DMS53 treated with DMSO at 0.1 percent for 48 hours (cell line): ENCODE measurements around the gene ATP9B.

ENCODE experiments used
- DNase-seq: peaks from one replicate; lab custom pipeline; 2025; ENCODE audit not compliant: unreplicated experiment; lab: John Stamatoyannopoulos, UW

The ATP9B gene

DNA sequence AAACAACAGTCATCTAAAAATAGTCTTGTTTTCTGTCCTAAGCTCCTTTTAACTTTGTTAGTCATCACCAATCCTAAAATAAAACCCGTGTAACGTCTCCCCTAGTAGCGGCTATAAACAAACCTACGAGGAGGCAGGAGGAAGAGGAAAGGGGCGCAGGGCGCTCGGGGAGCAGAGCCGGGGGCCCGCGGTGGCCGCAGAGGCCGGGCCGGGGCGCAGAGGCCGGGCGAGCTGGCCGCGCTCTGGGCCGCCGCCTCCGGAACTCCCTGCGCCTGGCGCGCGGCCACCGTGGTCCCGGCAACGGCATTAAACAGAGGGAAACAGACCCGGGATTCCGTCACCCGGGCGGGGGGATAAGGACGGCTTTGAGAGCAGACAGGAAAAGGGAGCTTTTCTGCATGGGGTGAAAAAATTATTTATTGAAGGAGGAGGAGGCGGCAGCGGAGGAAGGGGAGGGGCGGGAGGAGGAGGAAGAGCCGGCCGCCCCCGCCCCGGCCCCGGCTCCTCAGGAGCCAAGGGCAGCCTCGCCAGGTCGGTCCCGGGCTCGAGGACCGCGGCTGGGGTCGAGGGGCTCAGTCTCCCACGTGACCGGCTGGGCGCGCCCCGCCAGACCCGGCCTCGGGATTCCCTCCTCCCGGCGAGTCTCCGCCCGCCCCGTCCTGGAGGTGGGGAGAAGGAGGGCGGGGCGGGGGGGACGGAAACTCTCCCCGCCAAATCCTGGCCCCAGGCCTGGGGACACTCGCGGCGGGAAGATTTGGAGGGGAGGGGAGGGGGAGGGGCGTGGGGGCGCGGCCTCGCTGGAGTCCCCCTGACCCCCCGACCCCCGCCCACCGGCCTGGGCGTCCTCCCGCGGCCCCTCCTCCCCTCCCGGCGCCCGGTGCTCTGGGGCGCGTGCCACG is 324.7 kb downstream of the ATP9B start:
- DNase-seq, result no peak

DNA sequence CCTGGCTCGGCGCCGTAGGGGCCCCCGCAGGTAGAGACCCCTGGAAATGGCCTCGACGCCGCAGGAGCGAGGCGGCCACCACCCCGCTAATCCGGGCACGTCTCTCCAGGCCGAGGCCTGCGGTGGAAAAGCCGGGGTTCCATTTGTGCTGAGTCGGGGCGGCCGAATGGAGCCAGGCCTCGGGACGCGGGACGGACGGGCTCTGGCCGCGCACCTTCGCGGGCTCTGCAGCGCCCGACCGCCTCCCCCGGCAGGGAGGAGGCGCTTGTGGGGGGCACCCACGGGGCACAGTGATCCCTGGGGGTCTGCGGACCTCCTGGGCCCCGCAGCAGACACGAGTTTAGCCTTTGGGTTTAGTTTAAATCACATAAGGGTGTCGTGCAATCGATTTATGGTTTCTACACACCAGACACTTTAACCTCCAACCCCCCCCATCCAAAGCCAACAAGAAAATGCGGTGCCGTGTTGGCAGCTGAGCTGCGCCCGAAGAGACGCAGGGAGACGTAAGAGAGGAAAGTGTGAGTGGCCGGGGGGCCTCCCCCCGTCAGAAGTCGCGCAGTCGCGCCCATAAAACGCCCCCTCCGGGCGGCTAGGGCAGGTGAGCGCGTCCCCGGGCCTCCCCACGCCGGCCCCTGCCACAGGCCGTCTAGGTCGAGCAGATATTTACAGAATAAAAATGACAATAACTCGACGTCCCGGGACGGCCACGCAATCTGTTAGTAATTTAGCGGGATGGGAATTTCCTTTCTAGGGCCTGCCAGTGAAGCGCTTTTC is 325.5 kb downstream of the ATP9B start:
- DNase-seq, result no peak

DNA sequence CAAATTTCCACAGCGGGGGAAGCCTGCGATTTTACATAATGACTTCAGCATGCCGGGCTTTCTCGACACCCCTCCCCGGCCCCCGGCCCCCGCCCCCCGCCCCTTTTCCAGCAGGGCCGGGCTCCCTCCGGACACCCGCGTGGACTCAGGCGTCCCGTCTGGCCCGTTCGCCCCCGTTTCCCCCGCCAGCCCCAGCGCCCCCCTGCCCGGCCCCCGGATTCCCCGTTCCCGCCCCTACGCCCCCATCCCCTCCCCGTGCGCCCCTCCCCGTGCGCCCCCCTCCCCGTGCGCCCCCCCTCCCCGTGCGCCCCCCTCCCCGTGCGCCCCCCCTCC is 326.1 kb downstream of the ATP9B start:
- DNase-seq, result no peak

DNA sequence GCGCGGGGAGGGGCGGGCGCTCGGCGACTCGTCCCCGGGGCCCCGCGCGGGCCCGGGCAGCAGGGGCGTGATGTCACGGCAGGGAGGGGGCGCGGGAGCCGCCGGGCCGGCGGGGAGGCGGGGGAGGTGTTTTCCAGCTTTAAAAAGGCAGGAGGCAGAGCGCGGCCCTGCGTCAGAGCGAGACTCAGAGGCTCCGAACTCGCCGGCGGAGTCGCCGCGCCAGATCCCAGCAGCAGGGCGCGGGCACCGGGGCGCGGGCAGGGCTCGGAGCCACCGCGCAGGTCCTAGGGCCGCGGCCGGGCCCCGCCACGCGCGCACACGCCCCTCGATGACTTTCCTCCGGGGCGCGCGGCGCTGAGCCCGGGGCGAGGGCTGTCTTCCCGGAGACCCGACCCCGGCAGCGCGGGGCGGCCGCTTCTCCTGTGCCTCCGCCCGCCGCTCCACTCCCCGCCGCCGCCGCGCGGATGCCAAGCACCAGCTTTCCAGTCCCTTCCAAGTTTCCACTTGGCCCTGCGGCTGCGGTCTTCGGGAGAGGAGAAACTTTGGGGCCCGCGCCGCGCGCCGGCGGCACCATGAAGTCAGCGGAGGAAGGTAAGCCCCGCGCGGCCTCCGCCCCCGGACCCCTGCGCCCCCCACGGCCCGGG is 326.7 kb downstream of the ATP9B start, which contains the start of gene NFATC1:
Gene NFATC1, plus strand, starts transcription at position 170 of the 644 bp plus-strand sequence. Its CDS starts 295 bp downstream, at position 465.
- DNase-seq, result no peak

DNA sequence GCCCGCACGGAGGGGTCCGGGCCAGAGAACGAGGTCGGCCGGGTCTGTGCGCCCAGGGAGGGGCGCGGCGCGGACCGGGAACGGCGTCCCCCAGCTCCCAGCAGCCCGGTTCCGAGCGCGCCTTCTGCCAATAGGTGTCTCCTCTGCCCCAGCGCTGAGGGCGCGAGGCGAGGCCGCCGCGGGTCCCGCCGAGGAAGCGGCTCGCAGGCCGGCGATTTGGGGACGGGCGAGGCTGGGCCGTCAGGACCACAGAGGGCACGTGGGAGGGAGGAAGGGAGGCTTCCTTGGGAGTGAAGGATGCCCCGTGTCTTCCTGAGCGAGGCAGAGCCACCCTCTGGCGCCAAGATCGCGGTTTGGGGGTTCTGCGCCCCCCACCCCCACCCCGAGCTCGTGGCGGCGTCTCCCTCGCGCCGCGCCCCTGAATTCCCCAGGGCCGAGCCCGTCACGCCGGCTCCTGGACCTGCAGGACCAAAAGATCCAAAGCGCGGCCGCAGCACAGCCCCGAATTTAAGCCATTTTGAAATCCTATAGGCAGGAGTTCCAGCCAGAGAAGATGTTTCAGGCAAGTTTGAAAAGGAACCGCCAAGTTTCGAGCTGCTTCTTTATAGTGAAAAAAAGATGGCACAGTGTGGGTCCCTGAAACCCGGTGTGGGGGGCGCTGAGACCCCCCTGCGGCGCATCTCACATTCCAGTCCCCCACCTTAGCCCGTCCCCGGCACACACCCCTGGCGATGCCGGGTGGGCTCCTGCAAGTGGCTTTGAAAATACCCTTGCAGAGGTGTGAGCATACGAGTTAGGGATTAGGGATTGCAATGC is 327.4 kb downstream of the ATP9B start:
- DNase-seq, result no peak

DNA sequence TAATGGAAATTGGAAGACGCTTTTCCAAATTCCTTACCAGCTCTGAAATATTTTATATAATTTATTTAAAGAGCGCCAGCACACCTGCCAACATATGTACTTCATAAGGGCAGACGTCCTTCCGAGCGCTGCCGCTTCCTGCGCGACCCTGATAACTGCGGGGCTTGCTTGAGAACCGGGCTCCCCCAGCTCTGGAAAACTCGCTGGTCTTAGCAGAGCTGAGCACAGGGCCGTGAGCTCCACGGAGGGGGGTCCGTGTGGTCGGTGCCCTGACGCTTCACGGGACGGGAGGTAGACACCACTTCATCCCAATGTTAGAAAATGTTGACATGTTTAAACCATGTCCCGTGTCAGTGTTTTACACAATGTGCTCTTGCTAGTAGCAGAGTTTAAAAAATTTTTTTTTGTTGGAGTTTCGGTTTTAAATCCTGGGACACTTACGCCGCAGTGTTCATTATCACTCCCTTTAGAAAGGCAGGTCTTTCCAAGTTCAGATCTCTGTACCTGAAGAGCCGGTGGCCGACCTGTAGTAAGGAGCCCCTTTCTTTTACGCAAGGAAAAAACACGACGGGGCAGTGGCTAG is 328.1 kb downstream of the ATP9B start:
- no peak for DNase-seq

DNA sequence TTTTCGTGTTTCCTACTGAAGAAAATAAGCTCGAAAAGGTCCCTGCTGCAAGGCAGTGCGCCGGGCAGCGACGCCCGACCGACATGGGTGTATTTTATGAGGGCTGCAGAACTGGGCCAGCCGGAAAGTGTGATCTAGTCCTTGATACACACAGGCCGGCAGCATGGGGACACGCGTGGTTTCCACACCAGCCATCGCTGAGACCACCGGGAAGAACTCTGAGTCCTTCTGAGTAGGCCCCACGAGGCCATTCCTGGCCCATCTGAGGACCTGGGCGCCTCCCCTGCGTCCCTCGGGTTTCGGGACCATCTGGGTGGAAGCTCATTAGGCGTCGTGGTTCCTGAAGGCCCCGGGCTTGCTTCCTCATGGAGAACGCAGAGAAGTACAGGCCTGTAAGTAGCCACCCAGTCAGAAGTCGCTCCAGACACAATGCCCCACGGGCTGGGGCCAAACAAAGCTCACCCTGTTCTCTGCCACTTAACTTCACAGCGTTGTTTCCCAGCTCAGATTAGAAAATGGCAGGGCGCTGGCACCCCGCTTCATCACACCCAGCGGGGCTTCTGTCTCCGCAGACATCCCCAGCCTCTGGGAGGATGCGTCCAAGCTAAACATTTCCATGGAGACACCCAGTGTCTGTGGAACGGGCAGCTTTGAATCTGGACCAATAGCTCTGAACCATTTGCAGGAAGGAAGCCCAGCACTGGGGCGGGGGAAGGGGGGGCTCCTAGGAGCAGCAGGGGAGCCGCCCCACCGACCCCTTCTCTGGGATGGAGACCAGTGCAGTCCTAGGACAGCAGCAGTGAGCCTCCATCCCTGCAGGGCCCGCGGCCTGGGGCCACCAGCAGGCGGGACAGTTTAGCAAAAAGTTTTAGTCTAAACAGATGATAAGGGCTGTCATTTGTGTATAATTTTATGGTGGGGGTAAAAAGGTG is 328.9 kb downstream of the ATP9B start:
- no peak for DNase-seq

DNA sequence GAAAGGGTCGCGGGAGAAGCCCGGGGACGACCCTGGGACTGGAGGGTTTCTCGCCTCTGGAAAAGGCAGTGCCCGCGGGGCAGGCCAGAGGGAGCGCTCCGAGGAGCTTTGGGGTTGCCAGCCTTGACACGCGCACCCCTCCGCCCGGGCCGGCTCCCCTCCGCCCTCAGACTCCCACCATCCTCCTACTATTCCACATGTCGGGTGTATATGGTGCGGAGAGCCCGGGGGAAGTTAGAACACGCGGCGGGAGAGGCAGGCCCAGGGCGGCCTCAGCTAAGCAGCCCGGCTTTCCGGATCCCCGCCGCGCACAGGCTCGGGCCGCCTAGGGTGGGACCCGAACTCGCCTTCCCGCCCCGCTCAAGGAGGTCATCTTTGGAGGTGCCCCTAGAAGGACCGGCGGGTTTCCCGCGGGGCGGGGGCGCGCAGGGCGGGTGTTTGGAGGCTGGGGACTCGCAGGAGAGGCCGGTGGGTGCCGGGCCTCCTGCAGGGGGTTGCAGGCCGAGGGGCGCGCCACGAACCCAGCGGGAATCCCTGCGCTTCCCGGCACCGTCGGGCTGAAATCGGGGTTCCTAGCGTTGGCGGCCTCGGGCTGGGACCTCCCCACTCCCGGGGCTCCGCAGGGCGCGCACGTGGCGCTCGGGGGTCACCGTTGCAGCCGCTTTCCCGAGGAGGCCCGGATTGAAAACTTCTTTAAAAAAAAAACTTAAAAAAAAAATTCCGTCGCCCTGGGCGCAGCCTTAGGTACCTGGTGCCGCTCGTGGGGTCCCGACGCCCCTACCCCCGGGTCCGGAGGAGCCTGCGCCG is 330.3 kb downstream of the ATP9B start:
- no peak for DNase-seq

DNA sequence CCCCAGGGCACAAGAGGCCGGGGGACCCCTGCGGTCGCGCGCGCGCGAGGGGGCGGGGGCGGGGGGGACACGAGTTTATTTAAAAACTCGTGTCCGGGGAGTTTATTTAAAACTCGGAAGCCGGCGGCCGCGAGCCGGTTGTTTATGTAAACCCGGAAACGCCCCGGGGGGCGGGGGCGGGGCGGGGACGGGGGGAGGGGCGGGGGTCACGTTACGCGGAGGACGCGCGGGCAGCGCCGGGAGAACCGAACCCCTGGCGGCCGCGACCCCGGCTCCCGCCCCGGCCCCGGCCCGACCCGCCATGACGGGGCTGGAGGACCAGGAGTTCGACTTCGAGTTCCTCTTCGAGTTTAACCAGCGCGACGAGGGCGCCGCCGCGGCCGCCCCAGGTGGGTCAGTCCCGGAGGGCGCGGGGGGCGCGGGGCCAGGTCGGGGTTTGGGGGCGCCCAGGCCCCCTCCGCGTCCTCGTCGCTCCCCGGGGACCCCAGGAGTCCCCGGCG is 330.9 kb downstream of the ATP9B start:
- DNase-seq, result no peak

DNA sequence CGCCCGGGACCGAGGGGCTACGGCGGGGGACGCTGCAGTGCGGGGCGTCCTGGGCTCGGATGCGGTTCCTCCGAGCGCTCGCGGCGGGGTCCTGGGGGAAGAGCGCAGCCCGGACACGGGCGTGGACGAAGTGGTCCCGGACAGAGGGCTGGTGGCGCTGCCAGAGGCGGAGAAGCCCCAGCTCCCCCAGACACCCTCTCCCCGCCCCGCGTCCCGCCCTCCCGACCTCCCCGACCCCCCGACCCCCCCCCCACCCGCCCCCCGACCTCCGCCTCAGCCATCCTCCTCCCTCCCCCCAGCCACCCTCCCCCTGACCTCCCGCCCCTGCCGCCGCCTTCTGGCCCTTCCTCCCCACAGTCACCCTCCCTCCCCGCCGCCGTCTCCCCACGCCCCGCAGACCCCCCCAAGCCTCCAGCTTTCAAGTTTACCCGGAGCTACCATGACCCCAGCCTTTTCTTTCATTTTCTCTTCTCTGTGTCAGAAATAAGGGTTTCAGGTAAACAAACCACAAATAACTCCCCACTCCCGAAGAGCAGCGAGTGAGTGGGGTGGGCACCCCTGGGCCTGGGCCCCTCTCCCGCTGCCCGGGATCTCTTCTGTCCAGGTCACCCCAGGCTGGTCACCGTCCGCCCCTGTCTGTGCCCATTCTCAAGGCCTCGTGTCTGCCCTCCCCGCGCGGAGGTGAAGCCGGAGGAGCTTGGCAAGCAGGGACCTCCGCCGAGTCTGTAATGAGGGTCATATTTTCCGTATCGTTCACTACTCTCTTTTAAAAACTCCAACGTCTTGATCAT is 331.6 kb downstream of the ATP9B start:
- no peak for DNase-seq

DNA sequence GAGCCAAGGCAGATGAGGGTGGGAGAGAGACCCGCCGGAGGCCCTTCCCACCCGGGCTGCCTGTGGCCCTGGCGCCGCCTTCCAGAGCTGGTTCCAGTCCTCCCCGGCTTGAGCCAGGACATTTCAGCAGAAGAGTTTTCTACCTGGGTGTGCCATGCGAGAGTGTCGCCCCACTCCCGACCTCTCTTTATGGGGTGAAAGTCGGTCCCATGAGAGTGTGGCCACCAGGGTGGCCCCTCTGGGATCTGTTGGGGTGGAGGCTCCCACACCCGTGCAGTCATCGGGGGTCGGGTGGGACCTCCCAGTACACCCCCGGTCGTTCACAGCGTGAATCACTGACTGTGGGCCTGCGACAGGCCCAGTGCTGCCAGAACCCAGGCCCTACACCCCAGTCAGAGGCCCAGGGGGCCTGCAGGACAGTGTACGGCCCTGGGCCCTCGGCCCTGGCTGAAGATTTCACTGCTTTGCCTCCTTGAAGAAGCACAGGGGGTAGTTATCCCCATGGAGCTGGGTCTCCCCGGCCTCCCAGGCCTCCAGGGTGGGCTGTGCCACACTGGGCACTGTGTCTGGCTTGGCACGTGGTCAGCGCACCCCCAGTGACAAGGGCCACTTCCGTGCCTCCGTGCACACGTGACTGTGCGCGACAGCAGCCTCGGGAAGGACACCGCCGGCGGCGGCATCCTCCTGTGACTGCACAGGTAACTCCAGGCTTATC is 332.5 kb downstream of the ATP9B start:
- no peak for DNase-seq

DNA sequence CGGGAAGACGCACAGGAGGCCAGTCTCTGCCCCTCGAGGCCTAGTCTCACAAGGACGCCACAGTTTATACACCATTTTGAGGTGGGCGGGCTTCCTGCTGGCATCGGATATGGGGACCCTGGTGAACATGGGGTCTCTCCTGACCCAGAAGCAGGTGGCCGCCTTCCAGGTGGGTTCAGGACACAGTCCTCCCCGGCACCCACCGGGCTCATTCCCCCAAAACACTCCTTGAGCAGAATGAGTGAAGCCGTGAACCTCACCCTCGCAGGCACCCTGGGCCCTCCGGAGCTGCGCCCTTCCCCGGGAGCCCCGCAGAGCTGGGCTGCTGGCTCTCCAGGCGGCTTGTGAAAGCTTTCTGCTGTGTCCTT is 333.0 kb downstream of the ATP9B start:
- no peak for DNase-seq

DNA sequence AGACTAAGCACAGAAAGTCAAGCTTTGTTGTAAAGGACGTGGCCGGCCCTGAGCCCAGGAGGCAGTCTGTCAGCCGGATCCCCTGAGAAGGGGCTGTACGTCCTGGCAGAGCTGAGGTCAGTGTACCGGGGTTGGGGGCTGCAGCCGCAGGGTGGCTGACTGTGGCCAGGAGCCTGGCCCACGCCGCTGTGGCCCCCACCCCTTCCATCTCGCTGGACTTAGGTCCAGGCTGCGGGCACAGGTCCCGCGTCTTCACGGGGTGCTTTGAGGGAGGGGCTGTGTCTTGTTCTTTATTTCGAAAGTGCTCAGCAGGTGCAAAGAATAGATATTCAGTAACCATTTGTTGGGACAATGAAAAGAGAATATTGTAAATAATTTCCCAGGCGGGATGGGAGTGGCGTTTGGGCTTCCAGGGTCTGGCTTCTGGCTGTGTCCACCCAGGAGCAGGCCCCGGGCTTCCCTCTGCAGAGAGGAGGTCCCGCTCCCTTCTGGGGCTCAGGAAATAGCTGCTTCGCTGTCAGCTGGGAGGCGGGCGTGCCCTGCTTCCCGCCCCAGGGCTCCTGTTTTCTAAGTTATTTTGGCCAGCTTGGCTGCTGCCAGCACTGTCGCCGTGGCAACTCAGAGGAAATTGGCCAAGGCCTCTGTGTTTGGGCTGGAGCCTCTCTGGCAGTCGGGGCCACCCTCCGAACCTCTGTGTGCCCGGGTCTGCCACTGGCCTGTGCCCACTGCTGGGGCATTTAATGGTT is 334.0 kb downstream of the ATP9B start:
- DNase-seq, result no peak

DNA sequence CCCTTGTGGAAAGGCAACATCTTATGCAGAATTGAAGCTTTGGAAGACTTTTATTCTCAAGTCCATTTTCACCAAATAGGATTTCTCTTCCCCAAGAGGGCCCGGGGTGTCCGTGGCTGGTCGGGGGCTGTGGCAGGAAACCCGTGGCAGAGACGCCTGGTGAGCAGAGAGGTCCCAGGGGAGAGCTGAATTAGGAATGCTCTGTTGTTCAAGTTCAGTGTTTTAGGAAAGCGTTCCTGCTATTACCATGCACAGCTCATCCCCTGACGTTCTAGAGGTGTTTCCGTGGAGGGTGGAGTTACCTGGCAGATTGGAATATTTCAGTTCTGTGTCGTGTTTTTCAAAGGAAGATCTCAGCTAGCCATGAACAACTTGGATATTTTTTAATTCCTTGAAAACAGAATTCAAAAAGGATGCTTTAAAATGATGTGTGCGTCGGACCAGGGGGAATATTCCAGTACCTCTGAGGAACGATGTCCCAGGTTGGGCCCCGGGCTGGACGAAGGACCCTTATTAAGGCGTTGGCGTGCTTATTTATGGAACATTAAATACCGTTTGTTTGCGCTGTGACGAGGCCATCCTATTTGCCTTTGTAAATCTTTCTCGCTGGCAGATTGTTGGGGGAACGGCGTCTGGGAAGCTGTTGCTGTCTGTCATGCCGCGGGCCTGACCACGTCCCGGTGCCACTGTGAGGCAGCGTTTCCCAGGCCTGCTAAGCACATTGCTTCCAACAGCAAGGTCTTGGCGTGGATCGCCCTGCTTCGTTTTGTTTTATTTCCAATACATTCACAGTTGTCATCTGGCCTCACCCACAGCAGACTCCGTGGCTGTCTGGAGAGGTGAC is 334.8 kb downstream of the ATP9B start:
- no peak for DNase-seq

DNA sequence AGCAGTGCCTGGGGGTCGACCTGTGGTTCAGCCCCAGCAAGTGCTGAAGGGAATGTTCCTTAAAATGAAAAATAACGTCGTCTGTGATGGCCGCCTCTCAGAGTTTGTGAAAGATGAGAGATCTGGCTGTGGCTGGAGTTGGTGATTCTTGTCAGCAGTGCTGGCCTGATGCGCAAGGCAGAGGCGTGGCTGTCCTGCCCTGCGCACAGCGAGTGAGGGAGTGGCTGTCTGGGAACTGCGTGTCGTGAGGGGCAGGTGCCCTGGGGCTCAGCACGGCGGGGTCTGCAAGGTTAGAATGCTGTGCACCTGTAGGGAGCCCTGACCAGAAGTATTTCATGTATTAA is 335.3 kb downstream of the ATP9B start:
- no peak for DNase-seq
